Mesenchymal stem cell (in vitro differentiated cells and primary cell): ENCODE results near the gene GNPNAT1.

Experiments used
- DNase-seq: peaks from one replicate; pipeline ENCODE4 v3.0.0-alpha.2; 2013
- H2AFZ ChIP-seq: one replicate; pipeline ENCODE4 v1.6.1; 2013; ENCODE audit warnings: low read depth, mild to moderate bottlenecking, control low read depth, inconsistent platforms, low read length, moderate library complexity
- H2AK5ac ChIP-seq: 2 replicates; pipeline ENCODE4 v1.6.1; 2013; ENCODE audit warnings: low read length, moderate library complexity, mild to moderate bottlenecking, inconsistent platforms; ENCODE audit not compliant: severe bottlenecking
- H2BK120ac ChIP-seq: one replicate; pipeline ENCODE4 v1.6.1; 2013; ENCODE audit warnings: low read depth, mild to moderate bottlenecking, inconsistent platforms, low read length, moderate library complexity
- H2BK12ac ChIP-seq, 2 experiments: one replicate each; pipeline ENCODE4 v1.6.1; 2013; ENCODE audit warnings: inconsistent platforms in 2 of 2, low read length in 2 of 2, mild to moderate bottlenecking in 2 of 2, moderate library complexity in 2 of 2, control low read depth in 1 of 2
- H2BK15ac ChIP-seq: one replicate; pipeline ENCODE4 v1.6.1; 2013; ENCODE audit warnings: mild to moderate bottlenecking, low read depth, inconsistent platforms; ENCODE audit not compliant: poor library complexity, severe bottlenecking
- H2BK5ac ChIP-seq: 2 replicates; pipeline ENCODE4 v1.6.1; 2013; ENCODE audit warnings: low read depth, mild to moderate bottlenecking, low read length, control low read depth, inconsistent platforms; ENCODE audit not compliant: poor library complexity, severe bottlenecking
- H3K14ac ChIP-seq, 2 experiments: one replicate each; pipeline ENCODE4 v1.6.1; 2013; ENCODE audit warnings: inconsistent platforms in 2 of 2, low read length in 2 of 2, control low read depth in 1 of 2, mild to moderate bottlenecking in 1 of 2, moderate library complexity in 1 of 2
- H3K18ac ChIP-seq, 2 experiments: one replicate each; pipeline ENCODE4 v1.6.1; 2013; ENCODE audit warnings: inconsistent platforms in 2 of 2, low read length in 2 of 2, control low read depth in 1 of 2, low read depth in 1 of 2, mild to moderate bottlenecking in 1 of 2
- H3K23ac ChIP-seq, 2 experiments: one replicate each; pipeline ENCODE4 v1.6.1; 2013; ENCODE audit warnings: inconsistent platforms in 2 of 2, low read length in 2 of 2, mild to moderate bottlenecking in 2 of 2, moderate library complexity in 2 of 2, control low read depth in 1 of 2
- H3K27ac ChIP-seq: 2 replicates; pipeline ENCODE4 v1.5.1; 2013; ENCODE audit warnings: mild to moderate bottlenecking, moderate library complexity, low read length, control low read depth, inconsistent platforms; ENCODE audit not compliant: poor library complexity, severe bottlenecking
- H3K27me3 ChIP-seq, 2 experiments: 2 replicates each; pipeline versions ENCODE4 v1.6.1 to v1.7.0; 2013; ENCODE audit warnings: low read length in 2 of 2, mild to moderate bottlenecking in 2 of 2, moderate library complexity in 2 of 2, control low read depth in 1 of 2, inconsistent platforms in 1 of 2; ENCODE audit not compliant: control insufficient read depth in 1 of 2, insufficient read depth in 1 of 2
- H3K36me3 ChIP-seq, 2 experiments: 2 replicates each; pipeline versions ENCODE4 v1.6.1 to v1.7.0; 2013; ENCODE audit warnings: low read length in 2 of 2, control low read depth in 1 of 2, inconsistent platforms in 1 of 2, low read depth in 1 of 2, mild to moderate bottlenecking in 1 of 2; ENCODE audit not compliant: insufficient read depth in 2 of 2, control insufficient read depth in 1 of 2
- H3K4ac ChIP-seq, 2 experiments: one replicate each; pipeline ENCODE4 v1.6.1; 2013; ENCODE audit warnings: inconsistent platforms in 2 of 2, low read length in 2 of 2, mild to moderate bottlenecking in 2 of 2, moderate library complexity in 2 of 2, control low read depth in 1 of 2, low read depth in 1 of 2
- H3K4me1 ChIP-seq: 2 replicates; pipeline ENCODE4 v1.6.1; 2013; ENCODE audit warnings: low read depth, low read length, control low read depth; ENCODE audit not compliant: control insufficient read depth, insufficient read depth
- H3K4me2 ChIP-seq: 2 replicates; pipeline ENCODE4 v1.6.1; 2013; ENCODE audit warnings: low read length, mild to moderate bottlenecking, inconsistent platforms; ENCODE audit not compliant: poor library complexity, severe bottlenecking
- H3K4me3 ChIP-seq, 2 experiments: 2 replicates each; pipeline versions ENCODE4 v1.5.1 to v1.7.0; 2013; ENCODE audit warnings: low read length in 2 of 2, mild to moderate bottlenecking in 2 of 2, control low read depth in 1 of 2, low read depth in 1 of 2; ENCODE audit not compliant: insufficient read depth in 1 of 2
- H3K79me1 ChIP-seq: replicated peaks from 2 replicates; pipeline ENCODE4 v1.6.1; 2013; ENCODE audit warnings: mild to moderate bottlenecking, control low read depth, low read length, inconsistent platforms; ENCODE audit not compliant: poor library complexity, severe bottlenecking
- H3K9ac ChIP-seq: 2 replicates; pipeline ENCODE4 v1.7.0; 2013; ENCODE audit warnings: mild to moderate bottlenecking, low read length, moderate library complexity
- H3K9me3 ChIP-seq: 2 replicates; pipeline ENCODE4 v1.7.0; 2013; ENCODE audit warnings: mild to moderate bottlenecking, low read length; ENCODE audit not compliant: control insufficient read depth
- H4K8ac ChIP-seq: one replicate; pipeline ENCODE4 v1.6.1; 2013; ENCODE audit warnings: inconsistent platforms, mild to moderate bottlenecking, low read length, moderate library complexity
- H4K91ac ChIP-seq: one replicate; pipeline ENCODE4 v1.6.1; 2013; ENCODE audit warnings: mild to moderate bottlenecking, low read length, inconsistent platforms
- WGBS: methylation state at CpG from one replicate; pipeline ENCODE4 v1.1.7; 2013; ENCODE audit warnings: mixed read lengths; 5-methylcytosine and 5-hydroxymethylcytosine counted together

The GNPNAT1 gene

GRCh38 chr14:52759145-52759544 is 32.3 kb downstream of the GNPNAT1 start:
- no CpG with 5 or more reads among the region's 1 CpG for WGBS
- H4K8ac ChIP-seq = no peak overlapping the region
- H3K14ac ChIP-seq = no peak overlapping the region
- H3K4me3 ChIP-seq = no peak overlapping the region
- H3K36me3 ChIP-seq = peaks cover 7 to 51% of the 10 kb centered on the region in 2 experiments
- H3K4ac ChIP-seq = no peak overlapping the region
- no peak overlapping the region for H2AFZ ChIP-seq
- H2BK5ac ChIP-seq = no peak overlapping the region
- no peak overlapping the region for H2AK5ac ChIP-seq
- no peaks in the 10 kb centered on the region for H3K4me1 ChIP-seq
- no peak overlapping the region for H2BK12ac ChIP-seq
- H2BK120ac ChIP-seq = no peak overlapping the region
- no peaks in the 10 kb centered on the region for H3K9me3 ChIP-seq
- no peak overlapping the region for H3K27ac ChIP-seq
- H3K4me2 ChIP-seq = no peak overlapping the region
- H3K9ac ChIP-seq = no peak overlapping the region
- no peaks in the 10 kb centered on the region for H3K27me3 ChIP-seq
- no peak for DNase-seq
- no peak overlapping the region for H3K18ac ChIP-seq
- peaks cover 2% of the 10 kb centered on the region for H3K79me1 ChIP-seq
- no peak overlapping the region for H4K91ac ChIP-seq
- no peak overlapping the region for H3K23ac ChIP-seq
- no peak overlapping the region for H2BK15ac ChIP-seq

- Histone ChIP-seq H3K9ac (no peak overlapping the region), H2BK5ac (no peak overlapping the region), H2BK12ac (no peak overlapping the region), H2AK5ac (no peak overlapping the region), H3K9me3 (no peaks in the 10 kb centered on the region), H3K4ac (no peak overlapping the region), H2BK15ac (no peak overlapping the region), H3K4me1 (no peaks in the 10 kb centered on the region), H3K27me3 (no peaks in the 10 kb centered on the region), H3K18ac (no peak overlapping the region), H2AFZ (no peak overlapping the region), H3K14ac (no peak overlapping the region), H2BK120ac (no peak overlapping the region), H3K4me3 (no peak overlapping the region), H4K91ac (no peak overlapping the region), H3K27ac (no peak overlapping the region), H4K8ac (no peak overlapping the region), H3K36me3 (peaks cover 3 to 53% of the 10 kb centered on the region in 2 experiments), H3K79me1 (peaks cover 2% of the 10 kb centered on the region), H3K23ac (no peak overlapping the region), H3K4me2 (no peak overlapping the region)
- WGBS = 96% methylated on average over 4 of the region's 5 CpGs
- no peak for DNase-seq
Measured at GRCh38 chr14:52755607-52756316, 35.6 kb downstream of the GNPNAT1 start.

GRCh38 chr14:52748647-52749292 is 42.6 kb downstream of the GNPNAT1 start:
- H3K27ac ChIP-seq = no peak overlapping the region
- no peak overlapping the region for H3K18ac ChIP-seq
- H3K27me3 ChIP-seq = no peaks in the 10 kb centered on the region
- H2BK15ac ChIP-seq = no peak overlapping the region
- no peak overlapping the region for H4K8ac ChIP-seq
- H2BK12ac ChIP-seq = no peak overlapping the region
- 93% methylated on average over 6 of the region's 8 CpGs for WGBS
- H3K36me3 ChIP-seq = peaks cover 5 to 59% of the 10 kb centered on the region in 2 experiments
- H3K4me3 ChIP-seq = no peak overlapping the region
- no peak overlapping the region for H3K23ac ChIP-seq
- H2BK120ac ChIP-seq = no peak overlapping the region
- no peak overlapping the region for H2AFZ ChIP-seq
- no peaks in the 10 kb centered on the region for H3K4me1 ChIP-seq
- no peak overlapping the region for H3K4ac ChIP-seq
- H2BK5ac ChIP-seq = no peak overlapping the region
- H3K9ac ChIP-seq = no peak overlapping the region
- H4K91ac ChIP-seq = no peak overlapping the region
- H2AK5ac ChIP-seq = no peak overlapping the region
- H3K14ac ChIP-seq = no peak overlapping the region
- H3K79me1 ChIP-seq = peaks cover 3% of the 10 kb centered on the region
- DNase-seq = no peak
- H3K4me2 ChIP-seq = no peak overlapping the region
- H3K9me3 ChIP-seq = no peaks in the 10 kb centered on the region

- Histone ChIP-seq H2AK5ac (no peak overlapping the region), H3K27ac (no peak overlapping the region), H3K36me3 (peaks cover 5 to 21% of the 10 kb centered on the region in 2 experiments), H3K18ac (no peak overlapping the region), H4K8ac (no peak overlapping the region), H2BK5ac (no peak overlapping the region), H3K4me2 (no peak overlapping the region), H2BK12ac (no peak overlapping the region), H2AFZ (no peak overlapping the region), H3K9me3 (no peaks in the 10 kb centered on the region), H4K91ac (no peak overlapping the region), H2BK120ac (no peak overlapping the region), H3K27me3 (no peaks in the 10 kb centered on the region), H3K4me1 (no peaks in the 10 kb centered on the region), H3K23ac (no peak overlapping the region), H3K79me1 (peaks cover 12% of the 10 kb centered on the region), H3K4ac (no peak overlapping the region), H3K9ac (peak overlapping the region; percentile 65), H3K4me3 (no peak overlapping the region), H3K14ac (no peak overlapping the region), H2BK15ac (no peak overlapping the region)
- DNase-seq = no peak
Measured at GRCh38 chr14:52741865-52742264, 49.5 kb downstream of the GNPNAT1 start.
